ENCODE data around the gene SERPINF2. TPM values are rescaled to one million over a fixed set of nuclear protein-coding genes. Genes with fewer than 3 reads are reported as not detected.
A peak's percentile ranks its signal among the peaks of the same experiment; 100 is the strongest.

SERPINF2 gene
- total RNA-seq, 1 donor from 2014 or later = 0.33 TPM

DNA sequence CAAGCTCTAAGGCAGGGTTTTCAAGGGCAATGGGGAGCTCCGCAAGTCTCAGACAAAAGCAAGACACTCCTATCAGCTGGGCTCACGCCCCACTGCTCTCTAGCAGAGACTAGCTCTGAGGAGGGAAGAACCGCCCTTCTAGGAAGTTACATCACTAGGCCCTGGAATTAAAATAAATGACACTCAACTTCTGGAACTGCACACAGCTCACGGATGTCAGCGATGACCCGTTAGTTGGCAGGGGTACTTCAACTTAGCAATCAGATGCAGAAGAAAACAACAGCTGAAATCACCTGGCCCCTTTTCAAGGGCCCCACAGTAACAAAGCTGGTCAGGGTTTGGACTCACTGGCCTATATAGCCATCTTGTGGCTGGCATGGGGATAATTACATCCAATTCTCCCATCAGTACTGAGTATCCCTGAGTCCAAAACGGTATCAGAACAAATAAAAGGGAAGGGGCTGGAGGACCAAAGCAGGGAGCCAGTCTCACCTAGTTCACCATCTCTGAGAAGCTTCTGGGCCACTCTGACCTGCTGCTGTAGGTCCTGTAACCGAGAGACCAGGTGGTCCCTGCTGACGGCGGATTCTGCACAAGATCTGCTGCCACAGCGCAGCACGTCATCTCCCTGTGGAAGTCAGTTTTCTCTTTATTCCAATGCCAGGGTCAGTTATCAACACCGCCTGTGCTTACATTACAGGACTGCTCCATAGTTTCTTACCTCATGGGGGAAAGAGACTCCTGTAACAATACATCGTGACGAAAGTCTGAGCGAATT lies 41.4 kb downstream of the SERPINF2 start:
- peaks cover 72% of the 10 kb centered on the region for H3K4me1 ChIP-seq
- intact Hi-C loops (cut with micrococcal nuclease) = loop anchor here (5.0 kb wide), 1 partner anchor 62 kb away; the partner anchor contains the start of gene WDR81

DNA sequence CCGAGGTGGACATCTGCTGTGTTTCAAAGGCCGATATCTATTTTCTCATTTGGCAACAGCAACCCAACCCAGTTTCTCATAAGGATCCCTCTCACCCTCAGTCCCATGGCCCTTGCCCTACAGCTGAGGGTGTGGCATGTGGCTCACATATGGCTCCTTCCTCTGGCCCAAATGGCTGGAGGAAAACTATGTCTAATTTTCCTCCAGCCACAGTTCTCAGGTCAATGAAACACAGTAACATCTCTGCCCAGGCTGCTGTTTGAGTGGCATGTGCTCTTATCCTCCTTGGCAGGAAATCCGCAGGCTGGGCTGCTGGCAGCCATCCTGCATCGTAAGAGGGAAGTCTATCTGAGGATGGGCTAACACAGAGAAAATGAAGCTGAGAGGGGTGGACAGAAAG lies 43.3 kb downstream of the SERPINF2 start:
- Histone ChIP-seq H3K36me3 (peaks cover 15% of the 10 kb centered on the region), H3K4me3 (no peak overlapping the region), H3K9me3 (replicated peaks) (no peaks in the 10 kb centered on the region), H3K4me1 (peaks cover 70% of the 10 kb centered on the region), H3K27me3 (ENCODE audit: low read depth) (no peaks in the 10 kb centered on the region), H3K27ac (replicated peaks) (peak overlapping the region; percentile 84)
- TF ChIP-seq, protein P1, sequence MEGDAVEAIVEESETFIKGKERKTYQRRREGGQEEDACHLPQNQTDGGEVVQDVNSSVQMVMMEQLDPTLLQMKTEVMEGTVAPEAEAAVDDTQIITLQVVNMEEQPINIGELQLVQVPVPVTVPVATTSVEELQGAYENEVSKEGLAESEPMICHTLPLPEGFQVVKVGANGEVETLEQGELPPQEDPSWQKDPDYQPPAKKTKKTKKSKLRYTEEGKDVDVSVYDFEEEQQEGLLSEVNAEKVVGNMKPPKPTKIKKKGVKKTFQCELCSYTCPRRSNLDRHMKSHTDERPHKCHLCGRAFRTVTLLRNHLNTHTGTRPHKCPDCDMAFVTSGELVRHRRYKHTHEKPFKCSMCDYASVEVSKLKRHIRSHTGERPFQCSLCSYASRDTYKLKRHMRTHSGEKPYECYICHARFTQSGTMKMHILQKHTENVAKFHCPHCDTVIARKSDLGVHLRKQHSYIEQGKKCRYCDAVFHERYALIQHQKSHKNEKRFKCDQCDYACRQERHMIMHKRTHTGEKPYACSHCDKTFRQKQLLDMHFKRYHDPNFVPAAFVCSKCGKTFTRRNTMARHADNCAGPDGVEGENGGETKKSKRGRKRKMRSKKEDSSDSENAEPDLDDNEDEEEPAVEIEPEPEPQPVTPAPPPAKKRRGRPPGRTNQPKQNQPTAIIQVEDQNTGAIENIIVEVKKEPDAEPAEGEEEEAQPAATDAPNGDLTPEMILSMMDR (IDR thresholded peaks at IDR 0.05; ENCODE audit: borderline replicate concordance) = no peak
- DNase-seq = peak; percentile 52
- intact Hi-C loops (cut with micrococcal nuclease) = no loop called here

More for the DNA sequence above, 41.4 kb downstream of the SERPINF2 start:
- TF ChIP-seq, protein P1 (IDR thresholded peaks at IDR 0.05; ENCODE audit: borderline replicate concordance) = peak; percentile 79
- H3K27me3 ChIP-seq (ENCODE audit: low read depth) = no peaks in the 10 kb centered on the region
- peak overlapping the region; percentile 92 for H3K27ac ChIP-seq (replicated peaks)
- peak overlapping the region; percentile 43 for H3K4me3 ChIP-seq
- H3K9me3 ChIP-seq (replicated peaks) = no peaks in the 10 kb centered on the region
- H3K36me3 ChIP-seq = peaks cover 17% of the 10 kb centered on the region
- DNase-seq = peak; percentile 75

DNA sequence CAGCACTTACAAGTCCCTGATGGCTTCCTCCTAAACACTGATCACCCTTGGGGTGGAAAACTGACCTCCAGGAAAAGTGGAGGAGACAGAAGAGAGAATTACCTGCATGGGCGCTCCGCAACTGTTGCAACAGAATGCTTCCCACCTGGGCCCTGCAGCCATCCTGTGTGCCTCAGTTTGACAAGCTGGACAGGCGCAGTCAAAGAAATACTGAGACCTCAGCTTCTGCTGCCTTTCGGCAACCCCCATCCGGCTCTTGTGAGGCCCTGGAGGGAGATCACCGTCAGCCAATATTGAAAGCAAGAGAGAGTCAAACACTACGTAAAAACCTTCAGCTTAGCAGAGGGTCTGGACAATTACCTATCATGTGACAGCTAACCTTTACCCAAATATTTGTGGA lies 44.0 kb downstream of the SERPINF2 start:
- Histone ChIP-seq H3K27me3 (ENCODE audit: low read depth) (no peaks in the 10 kb centered on the region), H3K4me3 (no peak overlapping the region), H3K9me3 (replicated peaks) (no peaks in the 10 kb centered on the region), H3K27ac (replicated peaks) (peak overlapping the region; percentile 84), H3K36me3 (peaks cover 7% of the 10 kb centered on the region), H3K4me1 (peaks cover 62% of the 10 kb centered on the region)
- TF ChIP-seq, protein P1 (IDR thresholded peaks at IDR 0.05; ENCODE audit: borderline replicate concordance) = no peak
- intact Hi-C loops (cut with micrococcal nuclease) = no loop called here
- no peak for DNase-seq

DNA sequence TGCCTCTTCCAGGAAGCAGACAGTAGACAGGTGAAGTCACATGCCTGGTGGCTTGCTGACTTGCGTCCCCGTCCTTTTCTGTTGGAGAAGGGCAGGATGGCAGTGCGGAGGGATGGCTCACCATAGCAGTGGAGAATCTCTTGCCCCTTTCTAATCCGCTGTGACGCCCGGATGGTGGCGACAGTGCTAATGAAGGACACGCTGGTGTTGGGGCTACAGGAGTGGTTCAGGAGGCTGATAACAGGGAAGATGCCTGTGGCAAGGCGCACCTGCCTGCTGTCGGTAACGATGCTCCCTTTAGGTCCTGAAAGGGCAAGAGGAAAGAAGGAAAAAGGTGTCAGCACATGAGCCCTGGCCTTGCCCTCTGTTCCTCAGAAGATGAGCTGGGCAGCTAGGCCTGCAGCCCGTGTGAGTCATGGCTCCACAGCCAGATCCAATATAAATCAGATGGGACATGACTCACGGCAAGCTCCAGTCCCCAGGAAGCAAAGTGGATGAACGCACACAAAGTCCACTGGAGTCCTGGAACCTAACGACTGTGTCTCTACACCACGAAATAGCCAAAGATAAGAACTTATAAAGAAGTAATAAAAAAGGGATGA lies 44.7 kb downstream of the SERPINF2 start:
- peaks cover 61% of the 10 kb centered on the region for H3K4me1 ChIP-seq
- intact Hi-C loops (cut with micrococcal nuclease) = no loop called here
- TF ChIP-seq, protein P1 (IDR thresholded peaks at IDR 0.05; ENCODE audit: borderline replicate concordance) = no peak

DNA sequence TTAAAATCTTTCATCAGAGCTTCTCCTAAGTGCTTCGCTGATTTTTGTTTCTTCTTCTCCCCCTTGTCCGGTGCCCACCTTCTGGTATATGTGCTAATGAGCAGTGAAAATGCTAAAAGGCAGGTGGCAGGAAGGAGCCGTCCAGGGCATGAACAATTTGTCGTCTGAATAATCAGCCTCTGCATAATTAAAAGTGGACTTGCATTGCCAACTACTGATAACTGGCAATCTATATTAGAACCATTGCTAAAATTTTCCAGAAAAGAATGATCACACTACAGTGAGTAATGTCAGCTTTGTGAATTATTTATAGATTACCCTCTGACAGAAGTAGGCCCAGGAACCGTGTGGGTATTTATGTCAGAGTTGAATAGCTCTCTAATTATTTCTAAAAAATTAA lies 47.3 kb downstream of the SERPINF2 start:
- DNase-seq = no peak
- H3K4me1 ChIP-seq = peaks cover 49% of the 10 kb centered on the region
- intact Hi-C loops (cut with micrococcal nuclease) = no loop called here

More for the DNA sequence above, 44.7 kb downstream of the SERPINF2 start:
- Histone ChIP-seq H3K27ac (replicated peaks) (peak overlapping the region; percentile 84), H3K27me3 (ENCODE audit: low read depth) (no peaks in the 10 kb centered on the region), H3K36me3 (peaks cover 5% of the 10 kb centered on the region), H3K4me3 (no peak overlapping the region), H3K9me3 (replicated peaks) (no peaks in the 10 kb centered on the region)
- peak; percentile 46 for DNase-seq

More for the DNA sequence above, 47.3 kb downstream of the SERPINF2 start:
- H3K4me3 ChIP-seq = no peak overlapping the region
- peak overlapping the region; percentile 65 for H3K27ac ChIP-seq (replicated peaks)
- H3K27me3 ChIP-seq (ENCODE audit: low read depth) = no peaks in the 10 kb centered on the region
- H3K9me3 ChIP-seq (replicated peaks) = no peaks in the 10 kb centered on the region
- H3K36me3 ChIP-seq = peaks cover 5% of the 10 kb centered on the region
- TF ChIP-seq, protein P1 (IDR thresholded peaks at IDR 0.05; ENCODE audit: borderline replicate concordance) = peak; percentile 32
